GM13976 (cell line): Measurements from ENCODE around the gene VSNL1.

Source experiments
- DNase-seq: peaks from one replicate; pipeline ENCODE4 v3.0.0; 2012; ENCODE audit warnings: low spot score
- CTCF ChIP-seq: IDR thresholded peaks from 2 replicates; pipeline ENCODE4 v1.5.1; 2012; ENCODE audit warnings: borderline replicate concordance, mild to moderate bottlenecking; ENCODE audit not compliant: insufficient read depth; ENCODE audit errors: extremely low read depth, missing control alignments, control extremely low read depth
- in situ Hi-C: fragments of 300-500 bp; cut with MboI; formaldehyde crosslinking; loops from one replicate; pipeline ENCODE4 v1.12.0; 2022; ENCODE audit warnings: low sequenced_read_pairs, mixed read lengths, inconsistent platforms; ENCODE audit not compliant: unreplicated experiment

The VSNL1 gene

GRCh38 chr2:17662723-17663122, 122.2 kb downstream of the VSNL1 start:
- no peak for TF ChIP-seq CTCF
- DNase-seq = no peak
- in situ Hi-C loops = loop anchor here (25.0 kb wide), 1 partner anchor 900 kb away; no protein-coding TSS in a partner anchor

GRCh38 chr2:17664534-17664933, 124.0 kb downstream of the VSNL1 start:
- in situ Hi-C loops = loop anchor here (25.0 kb wide), 1 partner anchor 902 kb away; no protein-coding TSS in a partner anchor
- TF ChIP-seq CTCF = no peak
- no peak for DNase-seq

GRCh38 chr2:17667898-17668297, 127.4 kb downstream of the VSNL1 start:
- TF ChIP-seq CTCF = no peak
- DNase-seq = no peak
- in situ Hi-C loops = loop anchor here (25.0 kb wide), 1 partner anchor 906 kb away; no protein-coding TSS in a partner anchor

GRCh38 chr2:17672583-17673317, 132.3 kb downstream of the VSNL1 start:
- in situ Hi-C loops = loop anchor here (25.0 kb wide), 1 partner anchor 910 kb away; no protein-coding TSS in a partner anchor
- no peak for TF ChIP-seq CTCF
- DNase-seq = no peak

- in situ Hi-C loops = loop anchor here (25.0 kb wide), 1 partner anchor 913 kb away; no protein-coding TSS in a partner anchor
- no peak for TF ChIP-seq CTCF
- no peak for DNase-seq
Measured at GRCh38 chr2:17674817-17675216, 134.3 kb downstream of the VSNL1 start.

GRCh38 chr2:17680119-17680518, 139.6 kb downstream of the VSNL1 start:
- no peak for TF ChIP-seq CTCF
- no peak for DNase-seq
- in situ Hi-C loops = no loop called here
